ENCODE results near the gene CASP8.

DNA sequence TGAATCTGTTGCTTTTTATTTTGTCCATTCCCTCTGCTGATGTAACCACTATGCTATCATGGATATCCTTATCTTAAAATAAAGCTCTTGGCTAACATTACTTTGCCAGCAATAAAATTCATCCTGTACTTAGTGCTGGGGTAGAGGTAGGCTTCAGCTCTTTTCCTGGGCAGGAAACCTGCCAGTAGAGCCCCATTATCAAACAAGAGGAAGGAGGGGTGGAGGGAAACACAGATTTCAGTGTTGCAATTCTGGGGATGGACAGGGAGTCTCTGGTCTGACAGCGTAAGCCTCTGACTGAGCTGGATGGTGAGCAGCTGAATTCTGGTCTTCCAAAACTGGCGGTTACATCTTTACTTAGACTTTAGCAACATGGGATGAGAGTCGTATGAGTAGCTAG, 47.5 kb downstream of the CASP8 start:
- TF ChIP-seq POLR2AphosphoS5 (IDR thresholded peaks at IDR 0.05; ENCODE audit: low read depth, low read length) (no peak), POLR2A (IDR thresholded peaks at IDR 0.05; ENCODE audit: low read depth, low read length) (no peak), TAF1 (IDR thresholded peaks at IDR 0.05; ENCODE audit: borderline replicate concordance, low read depth, low read length) (no peak)

Measured in GM12892 (cell line).